Tibial nerve (tissue), 4 donors: Measurements from ENCODE around the gene NDUFB6. TPM values are rescaled to one million over a fixed set of nuclear protein-coding genes. Genes with fewer than 3 reads are reported as not detected.

Source experiments
- DNase-seq, 2 donors: peaks; one replicate each; pipeline ENCODE4 v3.0.0-alpha.2; 2019; ENCODE audit warnings: low spot score in 2 of 2
- H3K27ac ChIP-seq, 4 donors: fragments of 200-600 bp; sonication (generic) in 3 of 4; one replicate each; pipeline ENCODE4 v1.5.1; 2017 to 2019; ENCODE audit warnings: mild to moderate bottlenecking in 1 of 4
- H3K27me3 ChIP-seq, 2 donors: fragments of 200-600 bp; sonication (generic) in 1 of 2; one replicate each; pipeline versions ENCODE4 v1.5.1 to v1.6.0; 2017 to 2019
- H3K36me3 ChIP-seq, 3 donors: fragments of 200-600 bp; sonication (generic); one replicate each; pipeline ENCODE4 v1.5.1; 2018 to 2019
- H3K4me1 ChIP-seq, 4 donors: fragments of 200-600 bp; sonication (generic) in 3 of 4; one replicate each; pipeline ENCODE4 v1.5.1; 2017 to 2019
- H3K4me3 ChIP-seq, 4 donors: fragments of 200-600 bp; sonication (generic) in 3 of 4; one replicate each; pipeline ENCODE4 v1.5.1; 2017 to 2019; ENCODE audit warnings: mild to moderate bottlenecking in 1 of 4, moderate library complexity in 1 of 4
- H3K9me3 ChIP-seq, 4 donors: fragments of 200-600 bp; sonication (generic) in 3 of 4; one replicate each; pipeline ENCODE4 v1.5.1; 2017 to 2019
- CTCF ChIP-seq, 5 experiments: fragments of 200-600 bp in 3 of 5; fragments of 450-650 bp in 2 of 5; sonication (generic) in 3 of 5; IDR thresholded peaks; one replicate each; pipeline ENCODE4 v1.5.1; 2016 to 2019; ENCODE audit warnings: antibody characterized with exemption in 5 of 5, mild to moderate bottlenecking in 3 of 5, moderate library complexity in 2 of 5
- EP300 ChIP-seq, 2 donors: sonication (generic); formaldehyde crosslinking; IDR thresholded peaks; one replicate each; pipeline ENCODE4 v1.6.1; 2017; ENCODE audit warnings: antibody characterized with exemption in 2 of 2, mild to moderate bottlenecking in 1 of 2
- POLR2A ChIP-seq, 2 donors: fragments of 450-650 bp; IDR thresholded peaks; one replicate each; pipeline ENCODE4 v1.6.1; 2017; ENCODE audit warnings: antibody characterized with exemption in 2 of 2, mild to moderate bottlenecking in 2 of 2, moderate library complexity in 2 of 2
- WGBS, 2 donors: methylation state at CpG; one replicate each; pipeline ENCODE4 v1.1.5; 2018; 5-methylcytosine and 5-hydroxymethylcytosine counted together
- total RNA-seq, 4 donors: library from RNA; depleted of rRNA; stranded (reverse); fragments of >200 nt; gene quantifications; one replicate each; pipeline ENCODE4 v1.1.0, GENCODE V29; 2016

The NDUFB6 gene
- total RNA-seq, 4 donors from 2014 or later = 36.9 to 71.7 (median 56.7) TPM

DNA sequence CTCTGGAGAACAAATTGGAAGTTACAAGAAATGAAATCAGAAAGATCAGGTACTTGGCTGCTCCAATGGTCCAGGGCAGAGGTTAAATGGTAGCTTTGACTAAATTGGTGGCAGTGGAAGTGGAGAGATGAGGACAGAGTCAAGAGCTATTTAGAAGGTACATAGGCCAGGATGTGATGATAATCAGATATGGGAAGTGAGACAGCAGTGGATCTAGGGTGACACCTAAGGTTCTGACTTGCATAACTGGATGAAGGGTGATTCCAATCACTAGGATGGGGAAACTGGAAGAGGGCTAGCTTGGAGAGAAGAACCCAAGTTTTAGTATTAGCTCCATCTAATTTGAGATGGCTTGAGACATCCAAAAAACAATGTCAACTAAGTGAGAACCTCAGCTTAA, 24.0 kb upstream of the NDUFB6 start:
- Histone ChIP-seq H3K27ac (no peak overlapping the region), H3K4me3 (no peak overlapping the region), H3K4me1 (no peaks in the 10 kb centered on the region), H3K9me3 (no peaks in the 10 kb centered on the region), H3K27me3 (no peaks in the 10 kb centered on the region), H3K36me3 (no peaks in the 10 kb centered on the region)
- no peak for TF ChIP-seq EP300 (IDR thresholded peaks at IDR 0.05)
- no peak for TF ChIP-seq POLR2A (IDR thresholded peaks at IDR 0.05)
- no peak for TF ChIP-seq CTCF (IDR thresholded peaks at IDR 0.05)
- DNase-seq = no peak

- no peak for DNase-seq
- Histone ChIP-seq H3K27me3 (no peaks in the 10 kb centered on the region), H3K9me3 (no peaks in the 10 kb centered on the region), H3K27ac (no peak overlapping the region), H3K4me1 (no peaks in the 10 kb centered on the region), H3K36me3 (no peaks in the 10 kb centered on the region), H3K4me3 (no peak overlapping the region)
- 79 to 81% methylated on average over 4 of the region's 4 CpGs for WGBS, 2 donors
- TF ChIP-seq POLR2A (IDR thresholded peaks at IDR 0.05) = no peak
- no peak for TF ChIP-seq CTCF (IDR thresholded peaks at IDR 0.05)
- peak in 1 of 2 donors; percentile 7 for TF ChIP-seq EP300 (IDR thresholded peaks at IDR 0.05)
Observed at GRCh38 chr9:32596096-32596865, 23.3 kb upstream of the NDUFB6 start.

GRCh38 chr9:32590898-32591297, 17.9 kb upstream of the NDUFB6 start:
- 62 to 73% methylated on average over 1 of the region's 1 CpG for WGBS, 2 donors
- no peak for DNase-seq
- H3K27ac ChIP-seq = no peak overlapping the region
- H3K4me3 ChIP-seq = no peak overlapping the region
- no peaks in the 10 kb centered on the region for H3K9me3 ChIP-seq
- no peaks in the 10 kb centered on the region for H3K36me3 ChIP-seq
- no peaks in the 10 kb centered on the region for H3K4me1 ChIP-seq
- H3K27me3 ChIP-seq = no peaks in the 10 kb centered on the region
- TF ChIP-seq CTCF (IDR thresholded peaks at IDR 0.05) (no peak), POLR2A (IDR thresholded peaks at IDR 0.05) (no peak), EP300 (IDR thresholded peaks at IDR 0.05) (no peak)

- Histone ChIP-seq H3K27me3 (no peaks in the 10 kb centered on the region), H3K36me3 (no peaks in the 10 kb centered on the region), H3K9me3 (no peaks in the 10 kb centered on the region), H3K4me1 (no peaks in the 10 kb centered on the region), H3K27ac (no peak overlapping the region), H3K4me3 (no peak overlapping the region)
- DNase-seq = no peak
- TF ChIP-seq POLR2A (IDR thresholded peaks at IDR 0.05) (no peak), EP300 (IDR thresholded peaks at IDR 0.05) (no peak), CTCF (IDR thresholded peaks at IDR 0.05) (no peak)
- WGBS, 2 donors = 59 to 69% methylated on average over 2 of the region's 2 CpGs
Observed at GRCh38 chr9:32590476-32590875, 17.5 kb upstream of the NDUFB6 start.

GRCh38 chr9:32589083-32589723, 16.2 kb upstream of the NDUFB6 start:
- H3K36me3 ChIP-seq = no peaks in the 10 kb centered on the region
- 49% methylated on average over 6 of the region's 6 CpGs for WGBS, 2 donors
- no peaks in the 10 kb centered on the region for H3K27me3 ChIP-seq
- DNase-seq = no peak
- no peaks in the 10 kb centered on the region for H3K4me1 ChIP-seq
- no peak overlapping the region for H3K27ac ChIP-seq
- H3K4me3 ChIP-seq = no peak overlapping the region
- no peaks in the 10 kb centered on the region for H3K9me3 ChIP-seq
- TF ChIP-seq CTCF (IDR thresholded peaks at IDR 0.05) = peak; percentile 30 to 41 (median 33)
- no peak for TF ChIP-seq POLR2A (IDR thresholded peaks at IDR 0.05)
